Raji (cell line): ENCODE results near the gene CDC42BPG.

Source experiments
- POLR2A ChIP-seq: IDR thresholded peaks from 2 replicates; pipeline ENCODE4 v1.6.1; 2011; ENCODE audit warnings: low read depth, low read length, control low read depth; ENCODE audit not compliant: insufficient read depth

Gene CDC42BPG

GRCh38 chr11:64881476-64881875 lies 37.0 kb upstream of the CDC42BPG start:
- no peak for TF ChIP-seq POLR2A

GRCh38 chr11:64880240-64881001 lies 36.0 kb upstream of the CDC42BPG start:
- TF ChIP-seq POLR2A = peak; percentile 32

- no peak; the same call in 1 of the 2 replicates for TF ChIP-seq POLR2A
These were observed 34.9 kb upstream of the CDC42BPG start for GRCh38 chr11:64879244-64879900.

- peak; percentile 99 for TF ChIP-seq POLR2A
These were observed 34.2 kb upstream of the CDC42BPG start, which contains the start of gene EHD1 for GRCh38 chr11:64878494-64879243. Gene EHD1 (minus strand): TSS chr11:64878621. CDS start chr11:64878464, 157 bp downstream.

- TF ChIP-seq POLR2A = no peak
These were observed 33.7 kb upstream of the CDC42BPG start for GRCh38 chr11:64878223-64878493.

- TF ChIP-seq POLR2A = no peak
These were observed 33.2 kb upstream of the CDC42BPG start for GRCh38 chr11:64877390-64878222.

- no peak for TF ChIP-seq POLR2A
These were observed 32.4 kb upstream of the CDC42BPG start for GRCh38 chr11:64876835-64877341.

GRCh38 chr11:64876229-64876750 lies 31.8 kb upstream of the CDC42BPG start:
- TF ChIP-seq POLR2A = no peak

- no peak for TF ChIP-seq POLR2A
These were observed 31.1 kb upstream of the CDC42BPG start for GRCh38 chr11:64875369-64876228.

- no peak for TF ChIP-seq POLR2A
These were observed 30.1 kb upstream of the CDC42BPG start for GRCh38 chr11:64874308-64875240.

GRCh38 chr11:64872790-64873488 lies 28.5 kb upstream of the CDC42BPG start:
- TF ChIP-seq POLR2A = no peak

GRCh38 chr11:64871492-64871891 lies 27.0 kb upstream of the CDC42BPG start:
- no peak for TF ChIP-seq POLR2A
